ENCODE measurements around the gene EFNB2.

- no peak for TF ChIP-seq CTCF (IDR thresholded peaks at IDR 0.05)
- TF ChIP-seq POLR2A (IDR thresholded peaks at IDR 0.05): no peak
- no peak for TF ChIP-seq EP300 (IDR thresholded peaks at IDR 0.05)
Measured at GRCh38 chr13:106487129-106487528, 48.3 kb downstream of the EFNB2 start.

Data from sigmoid colon (tissue), 4 donors.